SJSA1 (cell line): ENCODE results near the gene MASP1. TPM values are rescaled to one million over a fixed set of nuclear protein-coding genes. Genes with fewer than 3 reads are reported as not detected.

Source experiments
- DNase-seq, 2 experiments: peaks; one replicate each; pipeline ENCODE4 v3.0.0-alpha.2; 2015 to 2020; ENCODE audit warnings: low spot score in 2 of 2, low read depth in 1 of 2
- H3K27ac ChIP-seq: fragments of 250-450 bp; sonication (Bioruptor Pico); 2 replicates; pipeline ENCODE4 v1.5.1; 2020; ENCODE audit warnings: mild to moderate bottlenecking, moderate library complexity
- H3K27me3 ChIP-seq: fragments of 250-450 bp; sonication (Bioruptor Pico); replicated peaks from 2 replicates; pipeline ENCODE4 v1.5.1; 2020; ENCODE audit warnings: mild to moderate bottlenecking, moderate library complexity
- H3K36me3 ChIP-seq: fragments of 250-450 bp; sonication (Bioruptor Pico); 2 replicates; pipeline ENCODE4 v1.5.1; 2020; ENCODE audit warnings: mild to moderate bottlenecking
- H3K4me1 ChIP-seq: fragments of 250-450 bp; sonication (Bioruptor Pico); replicated peaks from 2 replicates; pipeline ENCODE4 v1.6.1; 2021; ENCODE audit warnings: mild to moderate bottlenecking
- H3K4me3 ChIP-seq: fragments of 250-450 bp; sonication (Bioruptor Pico); 2 replicates; pipeline ENCODE4 v1.5.1; 2020; ENCODE audit warnings: mild to moderate bottlenecking
- H3K9me3 ChIP-seq: fragments of 250-450 bp; sonication (Bioruptor Pico); replicated peaks from 2 replicates; pipeline ENCODE4 v1.5.1; 2020; ENCODE audit warnings: mild to moderate bottlenecking
- total RNA-seq: library from RNA; depleted of rRNA; stranded (reverse); fragments of >200 nt; shearing (Covaris generic); gene quantifications from 2 replicates; pipeline ENCODE4 v1.2.3, GENCODE V29; 2014; rRNA removed

MASP1 gene
- total RNA-seq = 2.1 and 2.3 TPM in 2 replicates

GRCh38 chr3:187291512-187292132 lies at the start of gene MASP1:
MASP1 (minus strand) TSS chr3:187291737; CDS start chr3:187291632, 105 bp downstream.
- Histone ChIP-seq H3K36me3 (no peaks in the 10 kb centered on the region), H3K9me3 (no peaks in the 10 kb centered on the region), H3K4me1 (peaks cover 13% of the 10 kb centered on the region), H3K27me3 (no peaks in the 10 kb centered on the region), H3K4me3 (0 out of 2 replicates have a peak within 1 kb of the TSS, but pooled peaks have one; percentile 6), H3K27ac (peak within 1 kb of the TSS; percentile 38; the same call in 1 of the 2 replicates)
- peak in 1 of 2 experiments; percentile 8 for DNase-seq

- H3K27me3 ChIP-seq = no peaks in the 10 kb centered on the region
- no peak overlapping the region for H3K27ac ChIP-seq
- H3K36me3 ChIP-seq = no peaks in the 10 kb centered on the region
- H3K4me3 ChIP-seq = no peak overlapping the region
- H3K9me3 ChIP-seq = no peaks in the 10 kb centered on the region
- no peaks in the 10 kb centered on the region for H3K4me1 ChIP-seq
- no peak for DNase-seq
These were observed 49.0 kb upstream of the MASP1 start for GRCh38 chr3:187340578-187340977.

- H3K9me3 ChIP-seq = no peaks in the 10 kb centered on the region
- H3K36me3 ChIP-seq = no peaks in the 10 kb centered on the region
- no peak overlapping the region for H3K27ac ChIP-seq
- H3K27me3 ChIP-seq = no peaks in the 10 kb centered on the region
- no peaks in the 10 kb centered on the region for H3K4me1 ChIP-seq
- DNase-seq = no peak
- no peak overlapping the region for H3K4me3 ChIP-seq
These were observed 44.8 kb upstream of the MASP1 start for GRCh38 chr3:187336322-187336721.

GRCh38 chr3:187334904-187335303 lies 43.4 kb upstream of the MASP1 start:
- no peaks in the 10 kb centered on the region for H3K9me3 ChIP-seq

GRCh38 chr3:187328691-187329090 lies 37.2 kb upstream of the MASP1 start:
- H3K4me3 ChIP-seq = no peak overlapping the region
- DNase-seq = no peak
- H3K9me3 ChIP-seq = no peaks in the 10 kb centered on the region
- no peaks in the 10 kb centered on the region for H3K27me3 ChIP-seq
- no peak overlapping the region for H3K27ac ChIP-seq
- no peaks in the 10 kb centered on the region for H3K4me1 ChIP-seq
- no peaks in the 10 kb centered on the region for H3K36me3 ChIP-seq

More at GRCh38 chr3:187334904-187335303, 43.4 kb upstream of the MASP1 start:
- Histone ChIP-seq H3K36me3 (no peaks in the 10 kb centered on the region), H3K27me3 (no peaks in the 10 kb centered on the region), H3K27ac (no peak overlapping the region), H3K4me1 (no peaks in the 10 kb centered on the region), H3K4me3 (no peak overlapping the region)
- DNase-seq = no peak

- Histone ChIP-seq H3K36me3 (no peaks in the 10 kb centered on the region), H3K4me1 (no peaks in the 10 kb centered on the region), H3K27me3 (no peaks in the 10 kb centered on the region), H3K4me3 (no peak overlapping the region), H3K27ac (no peak overlapping the region), H3K9me3 (no peaks in the 10 kb centered on the region)
- DNase-seq = no peak
These were observed 36.3 kb upstream of the MASP1 start for GRCh38 chr3:187327845-187328244.

- no peaks in the 10 kb centered on the region for H3K27me3 ChIP-seq
- no peak for DNase-seq
- no peaks in the 10 kb centered on the region for H3K9me3 ChIP-seq
- H3K4me3 ChIP-seq = no peak overlapping the region
- no peaks in the 10 kb centered on the region for H3K4me1 ChIP-seq
- no peak overlapping the region for H3K27ac ChIP-seq
- H3K36me3 ChIP-seq = no peaks in the 10 kb centered on the region
These were observed 34.1 kb upstream of the MASP1 start for GRCh38 chr3:187325632-187326031.

- DNase-seq = no peak
- H3K27me3 ChIP-seq = no peaks in the 10 kb centered on the region
- H3K9me3 ChIP-seq = no peaks in the 10 kb centered on the region
These were observed 31.6 kb upstream of the MASP1 start for GRCh38 chr3:187323091-187323490.

GRCh38 chr3:187322291-187322690 lies 30.8 kb upstream of the MASP1 start:
- peaks cover 7% of the 10 kb centered on the region for H3K4me1 ChIP-seq
- no peaks in the 10 kb centered on the region for H3K27me3 ChIP-seq
- no peak overlapping the region for H3K27ac ChIP-seq
- no peak for DNase-seq
- no peaks in the 10 kb centered on the region for H3K9me3 ChIP-seq
- no peak overlapping the region for H3K4me3 ChIP-seq
- no peaks in the 10 kb centered on the region for H3K36me3 ChIP-seq

More at GRCh38 chr3:187323091-187323490, 31.6 kb upstream of the MASP1 start:
- H3K4me3 ChIP-seq = no peak overlapping the region
- no peaks in the 10 kb centered on the region for H3K36me3 ChIP-seq
- peaks cover 7% of the 10 kb centered on the region for H3K4me1 ChIP-seq
- no peak overlapping the region for H3K27ac ChIP-seq

GRCh38 chr3:187321766-187322165 lies 30.2 kb upstream of the MASP1 start:
- Histone ChIP-seq H3K4me3 (no peak overlapping the region), H3K27me3 (no peaks in the 10 kb centered on the region)

GRCh38 chr3:187319699-187320302 lies 28.3 kb upstream of the MASP1 start:
- H3K27ac ChIP-seq = no peak overlapping the region
- DNase-seq = peak; percentile 51 to 61
- no peaks in the 10 kb centered on the region for H3K36me3 ChIP-seq
- H3K4me3 ChIP-seq = no peak overlapping the region
- H3K9me3 ChIP-seq = no peaks in the 10 kb centered on the region
- no peaks in the 10 kb centered on the region for H3K27me3 ChIP-seq
- peaks cover 7% of the 10 kb centered on the region for H3K4me1 ChIP-seq

More at GRCh38 chr3:187321766-187322165, 30.2 kb upstream of the MASP1 start:
- DNase-seq = no peak
- Histone ChIP-seq H3K4me1 (peaks cover 7% of the 10 kb centered on the region), H3K27ac (no peak overlapping the region), H3K36me3 (no peaks in the 10 kb centered on the region), H3K9me3 (no peaks in the 10 kb centered on the region)

- Histone ChIP-seq H3K27me3 (no peaks in the 10 kb centered on the region), H3K36me3 (no peaks in the 10 kb centered on the region), H3K27ac (no peak overlapping the region), H3K4me1 (peaks cover 7% of the 10 kb centered on the region), H3K4me3 (no peak overlapping the region), H3K9me3 (no peaks in the 10 kb centered on the region)
- peak; percentile 57 to 62 for DNase-seq
These were observed 27.5 kb upstream of the MASP1 start for GRCh38 chr3:187318819-187319616.

GRCh38 chr3:187315872-187316271 lies 24.3 kb upstream of the MASP1 start:
- H3K27ac ChIP-seq = no peak overlapping the region
- peaks cover 7% of the 10 kb centered on the region for H3K4me1 ChIP-seq
- no peaks in the 10 kb centered on the region for H3K27me3 ChIP-seq
- no peak for DNase-seq
- H3K9me3 ChIP-seq = no peaks in the 10 kb centered on the region
- H3K36me3 ChIP-seq = no peaks in the 10 kb centered on the region
- no peak overlapping the region for H3K4me3 ChIP-seq

- DNase-seq = no peak
- no peak overlapping the region for H3K27ac ChIP-seq
- H3K9me3 ChIP-seq = no peaks in the 10 kb centered on the region
- no peaks in the 10 kb centered on the region for H3K36me3 ChIP-seq
- H3K4me1 ChIP-seq = peaks cover 2% of the 10 kb centered on the region
- H3K27me3 ChIP-seq = no peaks in the 10 kb centered on the region
- H3K4me3 ChIP-seq = no peak overlapping the region
These were observed 22.6 kb upstream of the MASP1 start for GRCh38 chr3:187314176-187314575.
